CD14-positive monocyte (primary cell): Measurements from ENCODE around the gene OVCA2. TPM values are rescaled to one million over a fixed set of nuclear protein-coding genes. Genes with fewer than 3 reads are reported as not detected.

ENCODE experiments used
- DNase-seq, 3 donors: peaks; one replicate each; pipeline ENCODE4 v3.0.0-alpha.2; 2011 to 2022
- H2AFZ ChIP-seq: 2 replicates; pipeline ENCODE4 v1.6.0; 2012; ENCODE audit warnings: mild to moderate bottlenecking, low read depth, low read length, inconsistent platforms; ENCODE audit not compliant: insufficient read depth, poor library complexity, severe bottlenecking
- H3K27ac ChIP-seq, 2 donors: 1 replicate in 1 of 2; 2 replicates in 1 of 2; pipeline ENCODE4 v1.5.1; 2012 to 2013; ENCODE audit warnings: low read length in 2 of 2, control low read depth in 1 of 2, inconsistent platforms in 1 of 2, low read depth in 1 of 2, mild to moderate bottlenecking in 1 of 2
- H3K27me3 ChIP-seq, 2 donors: one replicate each; pipeline versions ENCODE4 v1.6.0 to v1.6.1; 2011 to 2013; ENCODE audit warnings: low read length in 2 of 2; ENCODE audit not compliant: control insufficient read depth in 2 of 2, insufficient read depth in 2 of 2
- H3K36me3 ChIP-seq, 2 donors: replicated peaks in 1 of 2; 1 replicate in 1 of 2; 2 replicates in 1 of 2; pipeline versions ENCODE4 v1.5.1 to v1.6.1; 2012 to 2013; ENCODE audit warnings: low read length in 2 of 2, control low read depth in 1 of 2, inconsistent platforms in 1 of 2, mild to moderate bottlenecking in 1 of 2; ENCODE audit not compliant: insufficient read depth in 2 of 2, control insufficient read depth in 1 of 2
- H3K4me1 ChIP-seq, 2 donors: 1 replicate in 1 of 2; 2 replicates in 1 of 2; pipeline versions ENCODE4 v1.5.1 to v1.6.1; 2012 to 2013; ENCODE audit warnings: low read length in 2 of 2, control low read depth in 1 of 2, inconsistent platforms in 1 of 2, mild to moderate bottlenecking in 1 of 2, moderate library complexity in 1 of 2; ENCODE audit not compliant: insufficient read depth in 2 of 2, control insufficient read depth in 1 of 2
- H3K4me2 ChIP-seq: replicated peaks from 2 replicates; pipeline ENCODE3; 2012; ENCODE audit warnings: low read length, moderate library complexity, mild to moderate bottlenecking; ENCODE audit not compliant: poor library complexity, severe bottlenecking; ENCODE audit errors: extremely low read depth
- H3K4me3 ChIP-seq, 3 experiments: fragments of 200-600 bp in 1 of 3; sonication (generic) in 1 of 3; replicated peaks in 1 of 3; 1 replicate in 2 of 3; 2 replicates in 1 of 3; pipeline ENCODE4 v1.5.1; 2011 to 2013; ENCODE audit warnings: low read length in 3 of 3, mild to moderate bottlenecking in 3 of 3, control low read depth in 2 of 3, low read depth in 2 of 3, inconsistent platforms in 1 of 3, moderate library complexity in 1 of 3
- H3K79me2 ChIP-seq: 2 replicates; pipeline ENCODE4 v1.6.0; 2012; ENCODE audit warnings: mild to moderate bottlenecking, control low read depth, inconsistent platforms, low read length, moderate library complexity; ENCODE audit not compliant: insufficient read depth
- H3K9ac ChIP-seq: 2 replicates; pipeline ENCODE4 v1.6.0; 2017; ENCODE audit warnings: low read length, mild to moderate bottlenecking; ENCODE audit not compliant: insufficient read depth, poor library complexity, severe bottlenecking
- H3K9me3 ChIP-seq, 2 donors: replicated peaks in 1 of 2; 1 replicate in 1 of 2; 2 replicates in 1 of 2; pipeline versions ENCODE4 v1.5.1 to v1.6.1; 2012 to 2013; ENCODE audit warnings: low read length in 2 of 2, control low read depth in 1 of 2; ENCODE audit not compliant: control insufficient read depth in 1 of 2, insufficient read depth in 1 of 2
- H4K20me1 ChIP-seq: 2 replicates; pipeline ENCODE4 v1.6.0; 2012; ENCODE audit warnings: mild to moderate bottlenecking, low read length, control low read depth, moderate library complexity; ENCODE audit not compliant: insufficient read depth
- H3K27ac Mint-ChIP-seq, 7 donors: one replicate each; pipeline ENCODE4 v1.8.0; 2020; ENCODE audit warnings: mild to moderate bottlenecking in 7 of 7, mixed read lengths in 7 of 7, moderate library complexity in 6 of 7, inconsistent platforms in 2 of 7
- H3K27me3 Mint-ChIP-seq, 3 donors: one replicate each; pipeline ENCODE4 v1.8.0; 2021 to 2022; ENCODE audit warnings: low read depth in 3 of 3, mild to moderate bottlenecking in 3 of 3, mixed read lengths in 3 of 3, moderate library complexity in 3 of 3, inconsistent platforms in 1 of 3
- H3K36me3 Mint-ChIP-seq, 2 donors: one replicate each; pipeline ENCODE4 v1.8.0; 2020; ENCODE audit warnings: mixed read lengths in 2 of 2, inconsistent platforms in 1 of 2, mild to moderate bottlenecking in 1 of 2
- H3K4me1 Mint-ChIP-seq: one replicate; pipeline ENCODE4 v1.8.0; 2020; ENCODE audit warnings: mild to moderate bottlenecking, mixed read lengths
- H3K4me3 Mint-ChIP-seq, 2 donors: one replicate each; pipeline ENCODE4 v1.8.0; 2020; ENCODE audit warnings: mild to moderate bottlenecking in 2 of 2, mixed read lengths in 2 of 2, moderate library complexity in 1 of 2
- H3K9me3 Mint-ChIP-seq, 7 donors: one replicate each; pipeline ENCODE4 v1.8.0; 2020 to 2022; ENCODE audit warnings: mixed read lengths in 7 of 7, mild to moderate bottlenecking in 6 of 7, moderate library complexity in 6 of 7, inconsistent platforms in 2 of 7
- WGBS: methylation state at CpG from one replicate; pipeline ENCODE4 v1.1.5; 2013; ENCODE audit warnings: missing lambda C conversion rate; ENCODE audit not compliant: insufficient coverage; 5-methylcytosine and 5-hydroxymethylcytosine counted together
- intact Hi-C, 2 donors: fragments of 100-400 bp; cut with micrococcal nuclease; formaldehyde crosslinking; loops; one replicate each; pipeline versions ENCODE4 v1.15.0 to v1.15.1; 2023
- polyA plus RNA-seq, 3 donors: library from polyadenylated mRNA; depleted of rRNA in 1 of 3; unstranded in 2 of 3; stranded (reverse) in 1 of 3; fragments of 300-500 nt in 2 of 3; fragments of >200 nt in 1 of 3; fragmentation: Illumina TruSeq in 2 of 3; gene quantifications; 1 replicate in 2 of 3; 2 replicates in 1 of 3; pipeline ENCODE4 v1.2.3, GENCODE V29; 2012 to 2021
- TF ChIP-seq, protein P1 (sequence below): fragments of 200-600 bp; IDR thresholded peaks from one replicate; pipeline ENCODE4 v1.8.0; 2022; ENCODE audit warnings: antibody characterized with exemption, mild to moderate bottlenecking

OVCA2 gene
- polyA plus RNA-seq, 3 donors, result 30.5 to 94.9 (median 69.1) TPM

DNA sequence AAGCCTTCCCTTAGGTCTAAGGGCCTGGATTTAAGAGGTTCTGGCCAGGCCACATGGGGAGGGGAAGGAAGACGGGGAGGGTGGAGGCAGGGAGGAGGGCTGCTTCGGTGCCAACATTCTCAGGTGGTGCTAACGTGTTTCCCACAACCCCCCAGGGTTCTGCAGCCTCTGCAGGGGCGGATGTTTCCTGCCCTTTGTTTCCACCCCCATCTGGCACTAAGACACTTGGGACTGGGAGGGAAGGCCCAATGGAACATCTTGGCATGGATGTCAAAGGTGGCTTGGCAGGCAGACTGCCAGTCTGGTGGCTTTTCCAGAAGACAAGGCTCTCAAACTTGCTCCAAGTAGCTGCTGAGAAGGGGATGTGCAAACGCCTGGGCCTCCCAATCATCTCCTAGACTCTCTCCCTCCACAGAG lies 25.8 kb downstream of the OVCA2 start:
- H3K4me1 Mint-ChIP-seq, result peaks cover 39% of the 10 kb centered on the region
- H3K79me2 ChIP-seq, result no peaks in the 10 kb centered on the region
- no peaks in the 10 kb centered on the region for H3K9me3 ChIP-seq
- H3K9ac ChIP-seq, result no peak overlapping the region
- no peak overlapping the region for H3K4me3 ChIP-seq
- H3K27ac Mint-ChIP-seq, result no peak overlapping the region
- peaks cover 83 to 86% of the 10 kb centered on the region in 2 donors for H3K36me3 Mint-ChIP-seq
- no peak overlapping the region for H3K4me2 ChIP-seq
- peaks cover 13 to 60% of the 10 kb centered on the region in 2 donors for H3K36me3 ChIP-seq
- no peak for DNase-seq
- TF ChIP-seq, protein P1, sequence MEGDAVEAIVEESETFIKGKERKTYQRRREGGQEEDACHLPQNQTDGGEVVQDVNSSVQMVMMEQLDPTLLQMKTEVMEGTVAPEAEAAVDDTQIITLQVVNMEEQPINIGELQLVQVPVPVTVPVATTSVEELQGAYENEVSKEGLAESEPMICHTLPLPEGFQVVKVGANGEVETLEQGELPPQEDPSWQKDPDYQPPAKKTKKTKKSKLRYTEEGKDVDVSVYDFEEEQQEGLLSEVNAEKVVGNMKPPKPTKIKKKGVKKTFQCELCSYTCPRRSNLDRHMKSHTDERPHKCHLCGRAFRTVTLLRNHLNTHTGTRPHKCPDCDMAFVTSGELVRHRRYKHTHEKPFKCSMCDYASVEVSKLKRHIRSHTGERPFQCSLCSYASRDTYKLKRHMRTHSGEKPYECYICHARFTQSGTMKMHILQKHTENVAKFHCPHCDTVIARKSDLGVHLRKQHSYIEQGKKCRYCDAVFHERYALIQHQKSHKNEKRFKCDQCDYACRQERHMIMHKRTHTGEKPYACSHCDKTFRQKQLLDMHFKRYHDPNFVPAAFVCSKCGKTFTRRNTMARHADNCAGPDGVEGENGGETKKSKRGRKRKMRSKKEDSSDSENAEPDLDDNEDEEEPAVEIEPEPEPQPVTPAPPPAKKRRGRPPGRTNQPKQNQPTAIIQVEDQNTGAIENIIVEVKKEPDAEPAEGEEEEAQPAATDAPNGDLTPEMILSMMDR, result no peak
- peaks cover 0 to 7% (median 2%) of the 10 kb centered on the region in 3 donors for H3K27me3 Mint-ChIP-seq
- intact Hi-C loops, result no loop called here
- H4K20me1 ChIP-seq, result no peaks in the 10 kb centered on the region
- H3K27me3 ChIP-seq, result no peaks in the 10 kb centered on the region
- peaks cover 15 to 25% of the 10 kb centered on the region in 2 donors for H3K4me1 ChIP-seq
- H3K4me3 Mint-ChIP-seq, result no peak overlapping the region
- no peak overlapping the region for H3K27ac ChIP-seq
- no peak overlapping the region for H2AFZ ChIP-seq
- WGBS, result no CpG with 5 or more reads among the region's 5 CpGs
- H3K9me3 Mint-ChIP-seq, result peaks cover 0 to 4% (median 0%) of the 10 kb centered on the region in 7 donors

DNA sequence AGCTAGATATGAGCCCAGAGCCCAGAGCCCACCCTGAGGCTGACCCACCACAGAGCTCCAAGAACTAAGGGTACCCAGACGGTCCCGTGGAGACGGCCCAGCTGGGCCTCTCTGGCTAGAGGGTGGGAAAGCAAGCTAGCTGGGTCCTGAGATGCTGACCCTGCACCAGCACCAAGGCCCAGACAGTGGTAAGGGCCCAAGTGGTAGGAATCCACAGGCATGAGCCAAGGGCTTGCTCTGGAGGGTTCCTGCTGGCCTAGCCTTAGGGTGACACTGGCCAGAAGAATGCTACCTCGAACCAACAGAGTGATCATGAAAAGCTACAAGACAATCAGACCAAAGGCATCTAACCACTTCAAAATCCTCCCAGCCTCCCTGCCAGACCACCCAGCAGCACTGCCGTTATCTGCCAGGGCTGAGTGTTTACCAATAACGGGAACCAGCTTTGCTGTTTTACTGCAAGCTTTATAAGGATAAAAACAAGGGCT lies 26.3 kb downstream of the OVCA2 start:
- Histone ChIP-seq H4K20me1 (no peaks in the 10 kb centered on the region), H2AFZ (no peak overlapping the region), H3K9me3 (no peaks in the 10 kb centered on the region), H3K27ac (no peak overlapping the region), H3K79me2 (no peaks in the 10 kb centered on the region), H3K9ac (no peak overlapping the region), H3K4me3 (no peak overlapping the region), H3K4me2 (no peak overlapping the region), H3K4me1 (peaks cover 15 to 26% of the 10 kb centered on the region in 2 donors), H3K36me3 (peaks cover 13 to 57% of the 10 kb centered on the region in 2 donors), H3K27me3 (no peaks in the 10 kb centered on the region)
- no peak for DNase-seq
- Mint-ChIP-seq H3K4me1 (peaks cover 42% of the 10 kb centered on the region), H3K4me3 (no peak overlapping the region), H3K9me3 (peaks cover 0 to 4% (median 0%) of the 10 kb centered on the region in 7 donors), H3K36me3 (peaks cover 82 to 84% of the 10 kb centered on the region in 2 donors), H3K27ac (no peak overlapping the region), H3K27me3 (peaks cover 0 to 6% (median 2%) of the 10 kb centered on the region in 3 donors)
- intact Hi-C loops, result no loop called here
- 100% methylated on average over 6 of the region's 6 CpGs for WGBS
- TF ChIP-seq, protein P1, result no peak
